ENCODE measurements around the gene SLC12A9.

DNA sequence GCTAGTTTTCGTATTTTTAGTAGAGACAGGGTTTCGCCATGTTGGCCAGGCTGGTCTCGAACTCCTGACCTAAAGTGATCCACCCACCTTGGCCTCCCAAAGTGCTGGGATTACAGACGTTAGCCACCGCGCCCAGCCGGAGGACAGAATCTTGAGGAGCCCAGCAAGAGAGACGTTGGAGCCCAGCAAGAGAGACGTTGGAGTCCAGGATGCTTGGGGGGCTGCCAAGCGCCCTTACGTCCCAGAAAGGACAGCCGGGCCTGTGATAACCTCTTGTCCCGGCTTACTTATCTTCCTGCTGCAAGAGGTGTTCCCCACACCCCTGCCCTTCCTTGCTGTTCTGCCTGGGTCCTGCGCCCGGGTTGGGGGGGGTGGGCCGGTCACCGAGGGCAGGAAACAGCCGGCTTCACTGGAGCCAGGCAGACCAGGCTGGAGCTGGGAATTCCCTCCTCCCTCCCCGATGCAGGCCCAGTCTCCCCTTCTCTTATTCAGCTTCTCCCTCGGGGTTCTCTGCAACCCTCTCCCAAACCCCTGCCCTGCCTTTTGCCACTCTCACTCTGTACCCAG, 23.3 kb upstream of the SLC12A9 start:
- TF ChIP-seq, protein P1, sequence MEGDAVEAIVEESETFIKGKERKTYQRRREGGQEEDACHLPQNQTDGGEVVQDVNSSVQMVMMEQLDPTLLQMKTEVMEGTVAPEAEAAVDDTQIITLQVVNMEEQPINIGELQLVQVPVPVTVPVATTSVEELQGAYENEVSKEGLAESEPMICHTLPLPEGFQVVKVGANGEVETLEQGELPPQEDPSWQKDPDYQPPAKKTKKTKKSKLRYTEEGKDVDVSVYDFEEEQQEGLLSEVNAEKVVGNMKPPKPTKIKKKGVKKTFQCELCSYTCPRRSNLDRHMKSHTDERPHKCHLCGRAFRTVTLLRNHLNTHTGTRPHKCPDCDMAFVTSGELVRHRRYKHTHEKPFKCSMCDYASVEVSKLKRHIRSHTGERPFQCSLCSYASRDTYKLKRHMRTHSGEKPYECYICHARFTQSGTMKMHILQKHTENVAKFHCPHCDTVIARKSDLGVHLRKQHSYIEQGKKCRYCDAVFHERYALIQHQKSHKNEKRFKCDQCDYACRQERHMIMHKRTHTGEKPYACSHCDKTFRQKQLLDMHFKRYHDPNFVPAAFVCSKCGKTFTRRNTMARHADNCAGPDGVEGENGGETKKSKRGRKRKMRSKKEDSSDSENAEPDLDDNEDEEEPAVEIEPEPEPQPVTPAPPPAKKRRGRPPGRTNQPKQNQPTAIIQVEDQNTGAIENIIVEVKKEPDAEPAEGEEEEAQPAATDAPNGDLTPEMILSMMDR (IDR thresholded peaks at IDR 0.05; ENCODE audit: insufficient read depth, low read depth, low read length): no peak
- TF ChIP-seq EZH2 (IDR thresholded peaks at IDR 0.05; ENCODE audit: insufficient read depth, low read length): no peak

Measured in astrocyte (in vitro differentiated cells and primary cell).